Memory B cell (primary cell): ENCODE results near the gene SHISA9.

Experiments
- ATAC-seq: fragments of 150-1000 bp; cut with Tn5 transposase; 2 replicates; pipeline ENCODE4 v1.10.0; 2021; ENCODE audit warnings: low read depth, mild to moderate bottlenecking, moderate library complexity
- DNase-seq, 2 donors: peaks; one replicate each; pipeline ENCODE4 v3.0.0; 2022; ENCODE audit warnings: low spot score in 2 of 2
- H3K27ac Mint-ChIP-seq: one replicate; pipeline ENCODE4 v1.8.0; 2022; ENCODE audit warnings: mild to moderate bottlenecking, moderate library complexity, mixed read lengths
- H3K27me3 Mint-ChIP-seq: one replicate; pipeline ENCODE4 v1.8.0; 2022; ENCODE audit warnings: mixed read lengths
- H3K36me3 Mint-ChIP-seq: one replicate; pipeline ENCODE4 v1.8.0; 2022; ENCODE audit warnings: mild to moderate bottlenecking, mixed read lengths
- H3K4me1 Mint-ChIP-seq: one replicate; pipeline ENCODE4 v1.8.0; 2022; ENCODE audit warnings: mixed read lengths
- H3K4me3 Mint-ChIP-seq: one replicate; pipeline ENCODE4 v1.8.0; 2022; ENCODE audit warnings: mild to moderate bottlenecking, moderate library complexity, mixed read lengths
- H3K9me3 Mint-ChIP-seq: one replicate; pipeline ENCODE4 v1.8.0; 2022; ENCODE audit warnings: mixed read lengths

SHISA9 gene

GRCh38 chr16:13127144-13127543 lies 225.7 kb downstream of the SHISA9 start:
- H3K27ac Mint-ChIP-seq: no peak overlapping the region
- no peak overlapping the region for H3K4me3 Mint-ChIP-seq
- no peak for ATAC-seq
- no peak for DNase-seq
- H3K36me3 Mint-ChIP-seq: peaks cover 2% of the 10 kb centered on the region
- H3K4me1 Mint-ChIP-seq: no peaks in the 10 kb centered on the region
- peaks cover 10% of the 10 kb centered on the region for H3K27me3 Mint-ChIP-seq
- H3K9me3 Mint-ChIP-seq: peaks cover 17% of the 10 kb centered on the region

DNA sequence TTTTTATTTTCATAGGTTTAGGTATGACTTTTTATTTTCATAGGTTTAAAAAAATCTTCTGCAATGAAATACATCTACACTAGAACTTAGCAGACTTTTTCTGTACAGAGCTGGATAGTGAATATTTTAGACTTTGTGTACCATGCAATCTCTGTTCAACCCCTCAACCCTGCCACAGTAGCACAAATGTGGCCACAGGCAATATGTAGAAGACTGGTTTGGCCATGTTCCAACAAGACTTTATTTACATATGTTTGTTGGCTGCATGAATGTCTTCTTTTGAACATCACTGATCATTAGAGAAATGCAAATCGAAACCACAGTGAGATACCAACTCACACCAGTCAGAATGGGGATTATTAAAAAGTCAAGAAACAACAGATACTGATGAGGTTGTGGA lies 229.2 kb downstream of the SHISA9 start:
- H3K4me1 Mint-ChIP-seq: no peaks in the 10 kb centered on the region
- DNase-seq (no peak), ATAC-seq (no peak)
- H3K9me3 Mint-ChIP-seq: peaks cover 17% of the 10 kb centered on the region
- peaks cover 2% of the 10 kb centered on the region for H3K36me3 Mint-ChIP-seq
- no peak overlapping the region for H3K27ac Mint-ChIP-seq
- no peak overlapping the region for H3K4me3 Mint-ChIP-seq
- H3K27me3 Mint-ChIP-seq: peaks cover 8% of the 10 kb centered on the region

DNA sequence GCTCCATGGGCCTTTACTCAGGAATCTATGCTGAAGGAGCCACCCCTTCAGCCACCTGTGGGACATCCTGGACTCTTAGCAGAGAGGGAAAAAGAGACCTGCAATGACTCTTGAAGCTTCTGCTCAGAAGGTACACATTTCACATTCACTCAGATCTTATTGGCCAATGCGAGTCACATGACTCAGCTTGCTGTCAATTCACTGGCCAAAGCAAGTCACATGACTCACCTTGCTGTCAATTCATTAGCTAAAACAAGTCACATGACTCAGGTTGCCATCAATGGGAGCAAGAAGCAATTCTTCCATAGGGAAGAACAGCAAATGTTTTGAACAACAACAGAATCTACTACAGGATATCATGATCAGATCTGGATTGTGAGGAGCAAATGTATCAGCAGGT lies 233.4 kb downstream of the SHISA9 start:
- Mint-ChIP-seq H3K9me3 (peaks cover 9% of the 10 kb centered on the region), H3K4me3 (no peak overlapping the region), H3K27ac (no peak overlapping the region), H3K4me1 (no peaks in the 10 kb centered on the region), H3K36me3 (no peaks in the 10 kb centered on the region), H3K27me3 (no peaks in the 10 kb centered on the region)
- DNase-seq (no peak), ATAC-seq (no peak)

GRCh38 chr16:13136901-13137300 lies 235.5 kb downstream of the SHISA9 start:
- no peak for DNase-seq
- Mint-ChIP-seq H3K4me1 (no peaks in the 10 kb centered on the region), H3K27ac (no peak overlapping the region), H3K36me3 (no peaks in the 10 kb centered on the region), H3K27me3 (no peaks in the 10 kb centered on the region), H3K9me3 (peaks cover 9% of the 10 kb centered on the region), H3K4me3 (no peak overlapping the region)
- ATAC-seq: no peak

DNA sequence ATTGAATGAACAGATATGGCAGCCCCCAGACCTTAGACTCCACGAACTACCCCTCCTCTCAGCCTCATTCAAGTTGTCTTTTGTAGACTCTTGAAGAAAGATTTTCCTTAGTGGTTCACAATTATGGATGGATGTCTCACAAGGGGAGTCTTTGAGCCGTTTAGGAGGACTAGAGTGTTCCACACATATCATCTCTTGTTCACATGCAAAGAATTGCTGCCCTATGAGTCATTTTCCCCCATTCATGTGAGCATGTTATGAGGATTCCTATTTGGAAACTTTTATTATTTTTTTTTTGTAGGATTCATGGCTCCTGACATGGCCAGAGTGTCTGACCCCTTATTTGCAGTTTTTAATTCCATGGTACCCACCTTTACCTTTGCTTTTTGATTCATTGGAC lies 237.1 kb downstream of the SHISA9 start:
- Mint-ChIP-seq H3K4me3 (no peak overlapping the region), H3K9me3 (peaks cover 9% of the 10 kb centered on the region), H3K27ac (no peak overlapping the region), H3K27me3 (no peaks in the 10 kb centered on the region), H3K36me3 (no peaks in the 10 kb centered on the region), H3K4me1 (no peaks in the 10 kb centered on the region)
- ATAC-seq (no peak), DNase-seq (no peak)

DNA sequence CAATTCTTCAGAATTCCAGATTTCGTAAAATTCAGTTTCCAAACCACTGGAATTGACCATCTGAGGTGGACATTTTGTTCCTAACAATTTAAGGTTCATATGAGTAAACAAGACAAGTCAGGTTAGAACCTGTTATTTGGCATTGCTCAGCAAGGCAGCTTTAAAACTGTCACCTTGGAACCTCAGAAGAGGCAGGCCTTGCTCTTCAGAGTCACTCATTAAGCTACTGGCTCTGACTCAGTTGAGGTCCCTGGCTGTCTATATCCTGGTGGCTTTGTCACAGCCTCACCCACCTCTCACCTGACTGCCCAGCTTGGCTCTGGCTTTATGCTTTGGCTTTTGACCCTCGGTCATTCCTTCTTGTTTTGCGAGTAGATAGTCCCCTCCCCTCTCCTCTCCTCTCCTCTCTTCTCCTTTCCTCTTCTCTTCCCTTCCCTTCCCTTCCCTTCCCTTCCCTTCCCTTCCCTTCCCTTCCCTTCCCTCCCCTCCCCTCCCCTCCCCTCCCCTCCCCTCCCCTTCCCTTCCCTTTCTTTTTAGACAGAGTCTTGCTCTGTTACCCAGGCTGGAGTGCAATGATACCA lies 238.4 kb downstream of the SHISA9 start:
- no peaks in the 10 kb centered on the region for H3K4me1 Mint-ChIP-seq
- no peaks in the 10 kb centered on the region for H3K27me3 Mint-ChIP-seq
- no peaks in the 10 kb centered on the region for H3K36me3 Mint-ChIP-seq
- ATAC-seq (no peak), DNase-seq (no peak)
- H3K4me3 Mint-ChIP-seq: no peak overlapping the region
- peaks cover 7% of the 10 kb centered on the region for H3K9me3 Mint-ChIP-seq
- H3K27ac Mint-ChIP-seq: no peak overlapping the region

DNA sequence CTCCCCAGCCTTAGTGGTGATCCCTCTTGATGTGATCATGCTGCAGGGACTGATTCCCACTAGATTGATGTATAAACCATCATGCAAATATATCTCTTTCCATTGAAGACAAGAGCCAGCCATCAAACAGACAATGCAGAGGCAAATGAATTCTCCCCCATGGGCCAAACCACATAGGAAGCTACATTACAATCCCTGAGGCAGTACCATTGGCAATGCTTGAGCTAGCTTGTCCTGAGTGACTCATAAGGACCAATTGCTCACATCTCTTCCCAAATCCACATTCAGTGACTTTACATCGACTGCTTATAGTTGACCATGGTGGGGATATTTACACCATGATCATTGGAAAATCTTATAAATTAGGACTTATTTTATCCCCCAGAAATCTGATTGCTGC lies 242.2 kb downstream of the SHISA9 start:
- peaks cover 10% of the 10 kb centered on the region for H3K9me3 Mint-ChIP-seq
- no peaks in the 10 kb centered on the region for H3K36me3 Mint-ChIP-seq
- no peak overlapping the region for H3K27ac Mint-ChIP-seq
- peaks cover 3% of the 10 kb centered on the region for H3K27me3 Mint-ChIP-seq
- ATAC-seq: no peak
- no peaks in the 10 kb centered on the region for H3K4me1 Mint-ChIP-seq
- no peak overlapping the region for H3K4me3 Mint-ChIP-seq
- DNase-seq: no peak

- ATAC-seq: no peak
- Mint-ChIP-seq H3K4me1 (no peaks in the 10 kb centered on the region), H3K4me3 (no peak overlapping the region), H3K36me3 (no peaks in the 10 kb centered on the region), H3K27ac (no peak overlapping the region), H3K27me3 (peaks cover 3% of the 10 kb centered on the region), H3K9me3 (peaks cover 7% of the 10 kb centered on the region)
- no peak for DNase-seq
These were observed 245.4 kb downstream of the SHISA9 start for GRCh38 chr16:13146829-13147228.

DNA sequence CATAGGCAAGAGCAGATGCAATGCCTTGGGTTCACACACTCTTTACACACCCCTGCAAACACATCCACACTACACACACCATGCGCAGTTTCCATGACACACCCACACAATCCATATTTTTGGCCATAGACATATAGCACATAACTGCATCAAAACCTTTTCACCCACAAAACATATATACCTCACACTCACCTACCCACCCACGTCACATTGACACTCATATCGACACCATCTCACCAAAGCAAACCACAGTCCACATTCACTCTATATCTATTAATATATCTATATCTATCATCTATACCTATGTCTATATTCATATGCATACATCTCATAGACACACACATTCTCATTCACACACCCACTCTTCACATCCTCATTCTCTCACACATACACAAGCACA lies 246.9 kb downstream of the SHISA9 start:
- Mint-ChIP-seq H3K36me3 (no peaks in the 10 kb centered on the region), H3K9me3 (peaks cover 7% of the 10 kb centered on the region), H3K4me3 (no peak overlapping the region), H3K27ac (no peak overlapping the region), H3K4me1 (no peaks in the 10 kb centered on the region), H3K27me3 (peaks cover 3% of the 10 kb centered on the region)
- ATAC-seq (no peak), DNase-seq (no peak)

- Mint-ChIP-seq H3K36me3 (no peaks in the 10 kb centered on the region), H3K4me3 (no peak overlapping the region), H3K27ac (no peak overlapping the region), H3K4me1 (no peaks in the 10 kb centered on the region), H3K9me3 (peaks cover 7% of the 10 kb centered on the region), H3K27me3 (peaks cover 3% of the 10 kb centered on the region)
- no peak for ATAC-seq
- DNase-seq: no peak
These were observed 247.4 kb downstream of the SHISA9 start for GRCh38 chr16:13148836-13149235.

GRCh38 chr16:13150181-13150885 lies 248.9 kb downstream of the SHISA9 start:
- Mint-ChIP-seq H3K9me3 (peaks cover 8% of the 10 kb centered on the region), H3K4me1 (no peaks in the 10 kb centered on the region), H3K36me3 (no peaks in the 10 kb centered on the region), H3K27ac (no peak overlapping the region), H3K27me3 (peaks cover 3% of the 10 kb centered on the region), H3K4me3 (no peak overlapping the region)
- no peak for ATAC-seq
- DNase-seq: no peak

- Mint-ChIP-seq H3K36me3 (no peaks in the 10 kb centered on the region), H3K27me3 (peaks cover 1% of the 10 kb centered on the region), H3K9me3 (peaks cover 5% of the 10 kb centered on the region), H3K4me3 (no peak overlapping the region), H3K27ac (no peak overlapping the region), H3K4me1 (no peaks in the 10 kb centered on the region)
- DNase-seq (no peak), ATAC-seq (no peak)
These were observed 252.3 kb downstream of the SHISA9 start for GRCh38 chr16:13153696-13154095.

DNA sequence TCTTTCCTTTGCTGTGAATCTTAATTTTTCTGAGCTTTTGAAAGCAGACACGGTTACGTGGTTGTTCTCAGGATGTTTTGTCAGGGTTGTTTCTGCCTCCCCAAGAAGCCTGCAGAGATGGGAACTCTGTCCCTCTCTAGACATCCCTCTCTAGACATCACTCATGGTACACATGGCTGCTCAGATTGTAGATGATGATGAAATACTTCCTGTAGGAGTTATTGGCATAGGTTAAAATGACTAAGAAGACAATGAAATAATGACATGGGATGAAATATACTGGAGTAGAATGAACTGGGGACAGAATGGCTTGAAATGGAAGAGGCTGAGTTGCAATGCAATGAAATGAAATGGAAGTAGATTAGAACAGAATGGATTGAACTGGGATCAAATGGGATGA lies 253.4 kb downstream of the SHISA9 start:
- ATAC-seq (no peak), DNase-seq (no peak)
- H3K36me3 Mint-ChIP-seq: no peaks in the 10 kb centered on the region
- H3K27ac Mint-ChIP-seq: no peak overlapping the region
- no peaks in the 10 kb centered on the region for H3K4me1 Mint-ChIP-seq
- H3K9me3 Mint-ChIP-seq: peaks cover 5% of the 10 kb centered on the region
- peaks cover 1% of the 10 kb centered on the region for H3K27me3 Mint-ChIP-seq
- no peak overlapping the region for H3K4me3 Mint-ChIP-seq

- no peak for DNase-seq
- Mint-ChIP-seq H3K27ac (no peak overlapping the region), H3K4me3 (no peak overlapping the region), H3K4me1 (no peaks in the 10 kb centered on the region), H3K36me3 (no peaks in the 10 kb centered on the region), H3K9me3 (peaks cover 6% of the 10 kb centered on the region), H3K27me3 (peaks cover 1% of the 10 kb centered on the region)
- ATAC-seq: no peak
These were observed 254.0 kb downstream of the SHISA9 start for GRCh38 chr16:13155377-13155776.

DNA sequence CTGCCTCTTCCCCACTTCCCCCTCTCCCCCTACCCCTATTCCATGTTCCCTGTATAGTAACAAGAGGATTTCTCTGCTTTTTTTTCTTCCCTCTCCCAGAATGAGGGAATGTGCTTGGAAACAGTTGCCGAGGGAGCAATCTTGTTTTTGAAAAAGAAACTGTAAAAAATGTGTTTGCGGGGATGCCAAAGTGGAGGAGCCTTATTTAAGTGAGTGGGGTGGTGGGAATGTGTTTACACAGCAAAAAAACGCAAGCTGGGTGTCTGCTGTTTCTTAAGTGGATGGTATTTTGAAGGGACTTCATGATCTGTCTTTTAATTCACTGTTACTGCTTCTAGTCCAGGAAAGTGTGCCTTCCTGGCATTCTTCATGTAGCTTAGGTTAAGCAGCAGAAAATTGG lies 254.4 kb downstream of the SHISA9 start:
- Mint-ChIP-seq H3K27me3 (peaks cover 1% of the 10 kb centered on the region), H3K9me3 (peaks cover 6% of the 10 kb centered on the region), H3K4me1 (no peaks in the 10 kb centered on the region), H3K36me3 (no peaks in the 10 kb centered on the region), H3K4me3 (no peak overlapping the region), H3K27ac (no peak overlapping the region)
- ATAC-seq: no peak
- DNase-seq: no peak
